ENCODE data around the gene STX12. TPM values are rescaled to one million over a fixed set of nuclear protein-coding genes. Genes with fewer than 3 reads are reported as not detected.

STX12 gene
- total and polyA plus RNA-seq, 2 of the 4 experiments (the other 2 are of a cell fraction): 28.6 to 54.8 TPM

DNA sequence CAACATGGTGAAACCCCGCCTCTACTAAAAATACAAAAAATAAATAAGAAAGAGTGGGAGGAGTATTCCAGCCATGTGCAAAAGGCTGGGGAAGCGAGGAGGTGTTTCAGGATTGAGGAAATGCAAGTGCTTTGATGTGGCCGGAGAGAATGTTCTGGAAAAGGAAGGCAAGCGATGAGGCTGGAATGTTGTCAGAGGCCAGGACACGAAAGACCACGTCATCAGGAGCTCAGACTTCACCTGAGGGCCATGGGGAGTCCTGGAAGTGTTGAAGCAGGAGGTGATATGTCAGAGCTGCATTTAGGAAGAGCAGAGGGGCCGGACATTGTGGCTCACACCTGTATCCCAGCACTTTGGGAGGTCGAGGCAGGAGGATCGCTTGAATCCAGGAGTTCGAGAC, 88.4 kb downstream of the STX12 start:
- H2BK15ac ChIP-seq (ENCODE audit: low read depth, low read length): no peak overlapping the region
- no peak overlapping the region for H3K23ac ChIP-seq (ENCODE audit: low read depth, low read length)
- H4K8ac ChIP-seq (ENCODE audit: low read depth in 2 of 2, low read length in 2 of 2): no peak overlapping the region
- H2AK5ac ChIP-seq (ENCODE audit: low read depth, low read length): peak overlapping the region; percentile 75
- intact Hi-C loops (cut with micrococcal nuclease): loop anchor here (5.0 kb wide), 1 partner anchor 206 kb away; no protein-coding TSS in a partner anchor
- H3K4me1 ChIP-seq (ENCODE audit: control insufficient read depth, insufficient read depth, low read length): peaks cover 11% of the 10 kb centered on the region
- H4K5ac ChIP-seq (ENCODE audit: low read depth, low read length): no peak overlapping the region
- in situ Hi-C loops (cut with MboI; ENCODE audit: low sequenced_read_pairs): loop anchor here (5.0 to 25.0 kb wide), 2 partner anchors 121 to 351 kb away; no protein-coding TSS in a partner anchor
- H2AK9ac ChIP-seq (replicated peaks; ENCODE audit: low read depth, low read length, poor library complexity): no peak overlapping the region
- ChIA-PET CTCF (no interaction called here), POLR2A (ENCODE audit: unreplicated experiment) (no interaction called here)
- H4K20me1 ChIP-seq (ENCODE audit: insufficient read depth, low read length): no peaks in the 10 kb centered on the region
- H3K4me3 ChIP-seq (ENCODE audit: insufficient read depth, low read depth, low read length): no peak overlapping the region
- no peaks in the 10 kb centered on the region for H3K36me3 ChIP-seq (ENCODE audit: control insufficient read depth, insufficient read depth, low read length)
- H2BK20ac ChIP-seq (ENCODE audit: low read depth, low read length): no peak overlapping the region
- no peak overlapping the region for H2BK120ac ChIP-seq (ENCODE audit: low read depth, low read length)
- H2AFZ ChIP-seq (replicated peaks; ENCODE audit: low read length, poor library complexity): no peak overlapping the region
- ATAC-seq (ENCODE audit: low read depth) (no peak), DNase-seq (no peak)
- WGBS, 2 experiments (ENCODE audit: extremely low coverage in 2 of 2, insufficient read length in 1 of 2): no CpG with 5 or more reads among the region's 10 CpGs
- H3K79me1 ChIP-seq (ENCODE audit: low read depth in 1 of 2, low read length in 2 of 2): no peaks in the 10 kb centered on the region
- H3K9me1 ChIP-seq (ENCODE audit: insufficient read depth, low read length): peaks cover 13% of the 10 kb centered on the region
- H3K27me3 ChIP-seq (ENCODE audit: control insufficient read depth, insufficient read depth, low read length): no peaks in the 10 kb centered on the region
- H3K14ac ChIP-seq (replicated peaks; ENCODE audit: low read depth, low read length): no peak overlapping the region
- no peak overlapping the region for H3K27ac ChIP-seq (ENCODE audit: insufficient read depth, low read length)
- no peak overlapping the region for H2BK5ac ChIP-seq (ENCODE audit: low read depth, low read length, poor library complexity, severe bottlenecking)
- H3K56ac ChIP-seq (ENCODE audit: extremely low read depth, insufficient read depth, low read length): no peak overlapping the region
- dilution Hi-C loops (cut with HindIII; ENCODE audit: low sequenced_read_pairs, unreplicated experiment): no loop called here
- no peak overlapping the region for H3K9ac ChIP-seq (ENCODE audit: low read depth, low read length)
- no peak overlapping the region; the same call in 1 of the 2 replicates for H3K4ac ChIP-seq (ENCODE audit: low read depth, low read length)
- TF ChIP-seq BHLHE40 (IDR thresholded peaks at IDR 0.05; ENCODE audit: low read depth, low read length) (no peak), SMC3 (IDR thresholded peaks at IDR 0.05; ENCODE audit: low read depth, low read length) (no peak), RFX5 (IDR thresholded peaks at IDR 0.05; ENCODE audit: low read depth, low read length) (no peak), CHD1 (IDR thresholded peaks at IDR 0.05; ENCODE audit: low read depth, low read length) (no peak), MXI1 (IDR thresholded peaks at IDR 0.05; ENCODE audit: borderline replicate concordance, low read depth, low read length) (no peak), POLR2A (IDR thresholded peaks at IDR 0.05; ENCODE audit: low read depth, low read length) (no peak), NFE2L2 (IDR thresholded peaks at IDR 0.05; ENCODE audit: low read depth, low read length) (no peak), MAFK (IDR thresholded peaks at IDR 0.05; ENCODE audit: low read depth, low read length) (no peak), RCOR1 (IDR thresholded peaks at IDR 0.05; ENCODE audit: insufficient replicate concordance, low read length) (no peak), FOS (IDR thresholded peaks at IDR 0.05; ENCODE audit: low read depth, low read length) (no peak), RAD21 (IDR thresholded peaks at IDR 0.05; ENCODE audit: low read length) (no peak)
- TF ChIP-seq, protein P1, sequence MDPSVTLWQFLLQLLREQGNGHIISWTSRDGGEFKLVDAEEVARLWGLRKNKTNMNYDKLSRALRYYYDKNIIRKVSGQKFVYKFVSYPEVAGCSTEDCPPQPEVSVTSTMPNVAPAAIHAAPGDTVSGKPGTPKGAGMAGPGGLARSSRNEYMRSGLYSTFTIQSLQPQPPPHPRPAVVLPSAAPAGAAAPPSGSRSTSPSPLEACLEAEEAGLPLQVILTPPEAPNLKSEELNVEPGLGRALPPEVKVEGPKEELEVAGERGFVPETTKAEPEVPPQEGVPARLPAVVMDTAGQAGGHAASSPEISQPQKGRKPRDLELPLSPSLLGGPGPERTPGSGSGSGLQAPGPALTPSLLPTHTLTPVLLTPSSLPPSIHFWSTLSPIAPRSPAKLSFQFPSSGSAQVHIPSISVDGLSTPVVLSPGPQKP (IDR thresholded peaks at IDR 0.05; ENCODE audit: borderline replicate concordance, low read depth, low read length): no peak
- TF ChIP-seq, protein P2, sequence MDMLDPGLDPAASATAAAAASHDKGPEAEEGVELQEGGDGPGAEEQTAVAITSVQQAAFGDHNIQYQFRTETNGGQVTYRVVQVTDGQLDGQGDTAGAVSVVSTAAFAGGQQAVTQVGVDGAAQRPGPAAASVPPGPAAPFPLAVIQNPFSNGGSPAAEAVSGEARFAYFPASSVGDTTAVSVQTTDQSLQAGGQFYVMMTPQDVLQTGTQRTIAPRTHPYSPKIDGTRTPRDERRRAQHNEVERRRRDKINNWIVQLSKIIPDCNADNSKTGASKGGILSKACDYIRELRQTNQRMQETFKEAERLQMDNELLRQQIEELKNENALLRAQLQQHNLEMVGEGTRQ (IDR thresholded peaks at IDR 0.05; ENCODE audit: low read depth, low read length): no peak
- TF ChIP-seq, protein P3, sequence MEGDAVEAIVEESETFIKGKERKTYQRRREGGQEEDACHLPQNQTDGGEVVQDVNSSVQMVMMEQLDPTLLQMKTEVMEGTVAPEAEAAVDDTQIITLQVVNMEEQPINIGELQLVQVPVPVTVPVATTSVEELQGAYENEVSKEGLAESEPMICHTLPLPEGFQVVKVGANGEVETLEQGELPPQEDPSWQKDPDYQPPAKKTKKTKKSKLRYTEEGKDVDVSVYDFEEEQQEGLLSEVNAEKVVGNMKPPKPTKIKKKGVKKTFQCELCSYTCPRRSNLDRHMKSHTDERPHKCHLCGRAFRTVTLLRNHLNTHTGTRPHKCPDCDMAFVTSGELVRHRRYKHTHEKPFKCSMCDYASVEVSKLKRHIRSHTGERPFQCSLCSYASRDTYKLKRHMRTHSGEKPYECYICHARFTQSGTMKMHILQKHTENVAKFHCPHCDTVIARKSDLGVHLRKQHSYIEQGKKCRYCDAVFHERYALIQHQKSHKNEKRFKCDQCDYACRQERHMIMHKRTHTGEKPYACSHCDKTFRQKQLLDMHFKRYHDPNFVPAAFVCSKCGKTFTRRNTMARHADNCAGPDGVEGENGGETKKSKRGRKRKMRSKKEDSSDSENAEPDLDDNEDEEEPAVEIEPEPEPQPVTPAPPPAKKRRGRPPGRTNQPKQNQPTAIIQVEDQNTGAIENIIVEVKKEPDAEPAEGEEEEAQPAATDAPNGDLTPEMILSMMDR (conservative IDR thresholded peaks at IDR 0.05; ENCODE audit: low read depth, low read length): no peak
- H3K9me3 ChIP-seq (ENCODE audit: control insufficient read depth, insufficient read depth, low read length): no peaks in the 10 kb centered on the region
- H3K4me2 ChIP-seq (ENCODE audit: low read depth, low read length): no peak overlapping the region
- no peak overlapping the region for H3K18ac ChIP-seq (ENCODE audit: low read depth, low read length)
- no TSS peak for BruUV-seq (replicated peaks)
- H4K91ac ChIP-seq (ENCODE audit: insufficient read depth, low read depth, low read length): no peak overlapping the region

Measured in IMR-90 (cell line).